Smooth muscle cell (in vitro differentiated cells): ENCODE data around the gene NRM. TPM values are rescaled to one million over a fixed set of nuclear protein-coding genes. Genes with fewer than 3 reads are reported as not detected.

Experiments used
- DNase-seq: peaks from one replicate; lab custom pipeline; 2025; ENCODE audit not compliant: unreplicated experiment; lab: John Stamatoyannopoulos, UW
- H2AFZ ChIP-seq: fragments of 200-600 bp; sonication (generic); 2 replicates; pipeline ENCODE4 v1.6.0; 2016; ENCODE audit warnings: antibody characterized with exemption, low read depth, mild to moderate bottlenecking
- H3F3A ChIP-seq: fragments of 200-600 bp; sonication (generic); 2 replicates; pipeline ENCODE4 v1.6.0; 2017; ENCODE audit warnings: antibody characterized with exemption, low read depth
- H3K27ac ChIP-seq: fragments of 200-600 bp; sonication (generic); 2 replicates; pipeline ENCODE4 v1.5.1; 2016; ENCODE audit warnings: low read depth, mild to moderate bottlenecking
- H3K27me3 ChIP-seq: fragments of 200-600 bp; sonication (generic); 2 replicates; pipeline ENCODE4 v1.6.1; 2016; ENCODE audit warnings: low read depth, mild to moderate bottlenecking
- H3K36me3 ChIP-seq: fragments of 200-600 bp; sonication (generic); 2 replicates; pipeline ENCODE4 v1.5.1; 2016; ENCODE audit warnings: low read depth
- H3K4me1 ChIP-seq: fragments of 200-600 bp; sonication (generic); 2 replicates; pipeline ENCODE4 v1.5.1; 2016; ENCODE audit warnings: low read depth
- H3K4me2 ChIP-seq: fragments of 200-600 bp; sonication (generic); 2 replicates; pipeline ENCODE4 v1.6.0; 2016; ENCODE audit warnings: mild to moderate bottlenecking
- H3K4me3 ChIP-seq: fragments of 200-600 bp; sonication (generic); 2 replicates; pipeline ENCODE4 v1.5.1; 2016; ENCODE audit warnings: mild to moderate bottlenecking
- H3K79me2 ChIP-seq: fragments of 200-600 bp; sonication (generic); 2 replicates; pipeline ENCODE4 v1.6.0; 2016; ENCODE audit warnings: low read depth, mild to moderate bottlenecking
- H3K9ac ChIP-seq: fragments of 200-600 bp; sonication (generic); 2 replicates; pipeline ENCODE4 v1.6.0; 2016; ENCODE audit warnings: low read depth
- H3K9me3 ChIP-seq: fragments of 200-600 bp; sonication (generic); replicated peaks from 2 replicates; pipeline ENCODE4 v1.5.1; 2016; ENCODE audit warnings: low read depth
- H4K20me1 ChIP-seq: fragments of 200-600 bp; sonication (generic); 2 replicates; pipeline ENCODE4 v1.6.0; 2016; ENCODE audit warnings: low read depth
- WGBS: methylation state at CpG from one replicate; pipeline ENCODE4 v1.1.7; 2016; ENCODE audit warnings: low lambda C conversion rate; 5-methylcytosine and 5-hydroxymethylcytosine counted together
- polyA plus RNA-seq: library from polyadenylated mRNA; unstranded; fragments of >200 nt; fragmentation: Nextera tagmentation; extraction: Ambion mirVana; gene quantifications from 2 replicates; pipeline ENCODE4 v1.2.1, GENCODE V29; 2016
- total RNA-seq: library from RNA; depleted of rRNA; stranded (reverse); fragments of >200 nt; gene quantifications from 2 replicates; pipeline ENCODE4 v1.2.3, GENCODE V29; 2014
- TF ChIP-seq, protein P1 (sequence below): fragments of 200-600 bp; sonication (generic); IDR thresholded peaks from 2 replicates; pipeline ENCODE4 v1.5.1; 2017; ENCODE audit warnings: borderline replicate concordance, mild to moderate bottlenecking, antibody characterized with exemption; ENCODE audit not compliant: insufficient read depth, poor library complexity, severe bottlenecking

The NRM gene
- total and polyA plus RNA-seq, 2 experiments from 2014 or later = 25.8 to 28.5 TPM

GRCh38 chr6:30688569-30688968 is 2.2 kb downstream of the NRM start:
- Histone ChIP-seq H3K36me3 (no peaks in the 10 kb centered on the region), H3K9me3 (no peaks in the 10 kb centered on the region), H3K4me2 (peak overlapping the region; percentile 93), H2AFZ (no peak overlapping the region), H3K9ac (no peak overlapping the region), H3K4me3 (no peak overlapping the region), H3K79me2 (peaks cover 53% of the 10 kb centered on the region), H3F3A (peaks cover 33% of the 10 kb centered on the region), H4K20me1 (peaks cover 24% of the 10 kb centered on the region), H3K4me1 (peaks cover 35% of the 10 kb centered on the region), H3K27me3 (no peaks in the 10 kb centered on the region), H3K27ac (peak overlapping the region; percentile 92)
- WGBS = 95% methylated on average over 9 of the region's 9 CpGs
- TF ChIP-seq, protein P1, sequence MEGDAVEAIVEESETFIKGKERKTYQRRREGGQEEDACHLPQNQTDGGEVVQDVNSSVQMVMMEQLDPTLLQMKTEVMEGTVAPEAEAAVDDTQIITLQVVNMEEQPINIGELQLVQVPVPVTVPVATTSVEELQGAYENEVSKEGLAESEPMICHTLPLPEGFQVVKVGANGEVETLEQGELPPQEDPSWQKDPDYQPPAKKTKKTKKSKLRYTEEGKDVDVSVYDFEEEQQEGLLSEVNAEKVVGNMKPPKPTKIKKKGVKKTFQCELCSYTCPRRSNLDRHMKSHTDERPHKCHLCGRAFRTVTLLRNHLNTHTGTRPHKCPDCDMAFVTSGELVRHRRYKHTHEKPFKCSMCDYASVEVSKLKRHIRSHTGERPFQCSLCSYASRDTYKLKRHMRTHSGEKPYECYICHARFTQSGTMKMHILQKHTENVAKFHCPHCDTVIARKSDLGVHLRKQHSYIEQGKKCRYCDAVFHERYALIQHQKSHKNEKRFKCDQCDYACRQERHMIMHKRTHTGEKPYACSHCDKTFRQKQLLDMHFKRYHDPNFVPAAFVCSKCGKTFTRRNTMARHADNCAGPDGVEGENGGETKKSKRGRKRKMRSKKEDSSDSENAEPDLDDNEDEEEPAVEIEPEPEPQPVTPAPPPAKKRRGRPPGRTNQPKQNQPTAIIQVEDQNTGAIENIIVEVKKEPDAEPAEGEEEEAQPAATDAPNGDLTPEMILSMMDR = no peak
- DNase-seq = no peak

GRCh38 chr6:30687659-30688431 is 2.9 kb downstream of the NRM start:
- Histone ChIP-seq H3K9me3 (no peaks in the 10 kb centered on the region), H3K4me3 (peak overlapping the region; percentile 78), H2AFZ (no peak overlapping the region)

DNA sequence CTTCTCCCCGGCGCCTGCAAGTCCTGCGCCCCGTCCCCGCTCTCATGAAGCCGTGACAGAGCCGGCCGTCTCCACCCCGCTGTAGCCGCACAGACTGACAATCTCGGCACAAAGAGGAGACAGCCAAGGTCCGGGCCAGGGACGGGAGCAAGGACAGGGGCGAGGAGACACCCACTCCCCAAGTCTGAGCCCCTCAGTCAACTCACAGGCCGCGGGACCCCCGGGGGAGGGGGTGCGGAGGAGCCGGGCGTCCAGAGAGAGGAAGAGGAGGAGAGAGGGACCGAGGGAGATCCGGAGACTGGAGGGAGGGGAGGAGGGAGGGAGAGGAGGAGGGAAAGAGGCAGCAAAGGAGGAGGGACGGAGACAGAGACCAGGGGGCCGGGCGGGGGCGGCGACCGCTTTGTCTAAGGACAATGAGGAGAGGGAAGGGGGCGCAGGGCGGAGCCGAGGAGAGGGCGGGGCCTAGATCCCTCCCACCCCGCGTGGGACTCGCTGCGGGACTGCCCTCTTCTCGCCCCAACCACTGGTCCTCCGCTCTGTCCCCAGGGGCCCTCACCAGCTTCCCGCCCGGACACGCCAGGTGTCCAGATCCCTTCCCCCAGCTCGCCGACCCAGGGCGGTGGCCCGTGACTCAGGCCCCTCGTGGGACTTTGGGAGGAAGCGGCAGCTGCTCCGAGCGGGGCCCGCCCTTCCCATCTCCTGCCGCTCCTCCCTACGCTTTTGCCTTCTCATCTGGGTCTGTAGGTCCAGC is 3.7 kb downstream of the NRM start:
- peak overlapping the region; percentile 78 for H3K4me3 ChIP-seq
- peak overlapping the region; percentile 91 for H3K9ac ChIP-seq
- peaks cover 39% of the 10 kb centered on the region for H4K20me1 ChIP-seq
- TF ChIP-seq, protein P1 = no peak
- 1% methylated on average over 28 of the region's 52 CpGs for WGBS
- peak overlapping the region; percentile 92 for H3K27ac ChIP-seq
- DNase-seq = peak; percentile 81
- H3K4me2 ChIP-seq = peak overlapping the region; percentile 93
- H3K36me3 ChIP-seq = no peaks in the 10 kb centered on the region
- H3K27me3 ChIP-seq = no peaks in the 10 kb centered on the region
- H3F3A ChIP-seq = peaks cover 43% of the 10 kb centered on the region
- peaks cover 68% of the 10 kb centered on the region for H3K79me2 ChIP-seq
- H3K4me1 ChIP-seq = peaks cover 50% of the 10 kb centered on the region
- H2AFZ ChIP-seq = peak overlapping the region; percentile 52
- H3K9me3 ChIP-seq = no peaks in the 10 kb centered on the region

More at GRCh38 chr6:30687659-30688431, 2.9 kb downstream of the NRM start:
- Histone ChIP-seq H3K9ac (peak overlapping the region; percentile 91), H4K20me1 (peaks cover 31% of the 10 kb centered on the region), H3K36me3 (no peaks in the 10 kb centered on the region), H3K79me2 (peaks cover 60% of the 10 kb centered on the region), H3K4me1 (peaks cover 43% of the 10 kb centered on the region), H3K27ac (peak overlapping the region; percentile 92), H3K4me2 (peak overlapping the region; percentile 93), H3F3A (peaks cover 40% of the 10 kb centered on the region), H3K27me3 (no peaks in the 10 kb centered on the region)
- no peak for DNase-seq
- TF ChIP-seq, protein P1 = no peak
- WGBS = 20% methylated on average over 21 of the region's 22 CpGs
